Dedifferentiated amniotic fluid mesenchymal stem cell (primary cell): ENCODE data around the gene MYO5B.
"Not testable (repeated sequence)": the region's sequence is repeated elsewhere in the genome, so short reads cannot be mapped to it uniquely, and the experiment has no call there.

Experiments
- DNase-seq: peaks from one replicate; pipeline ENCODE4 v3.0.0-alpha.2; 2016; ENCODE audit errors: extremely low spot score

MYO5B gene

DNA sequence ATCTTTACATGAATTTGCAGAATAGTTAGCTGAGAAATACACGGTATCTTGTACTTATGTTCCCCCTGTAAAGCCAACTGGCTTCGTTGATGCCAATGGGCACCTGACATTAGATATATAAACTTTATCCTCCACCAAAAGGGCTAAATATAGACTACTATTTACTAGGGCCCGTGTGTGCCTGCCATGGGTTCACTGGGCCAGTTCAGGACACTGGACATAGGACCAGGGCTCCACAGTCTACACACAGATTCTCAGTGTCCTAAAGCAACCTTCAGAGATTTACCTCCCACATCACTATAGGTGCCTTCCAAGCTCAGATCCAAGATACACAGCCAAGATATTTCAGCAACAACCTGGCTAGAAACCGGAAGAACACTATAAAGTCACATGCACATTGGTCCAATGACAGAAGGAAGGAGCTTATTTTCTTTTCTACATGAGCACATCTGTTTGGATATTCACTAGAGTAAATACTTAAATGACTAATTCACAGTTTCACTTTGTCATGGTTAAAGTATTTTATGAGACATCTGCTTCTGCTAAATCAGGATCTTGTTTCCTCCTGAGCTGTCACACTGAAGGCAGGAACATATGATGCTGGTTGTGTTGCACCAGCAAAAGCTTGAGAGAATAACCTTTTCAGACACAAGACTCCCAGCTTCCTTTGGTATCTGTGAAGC, 95.1 kb downstream of the MYO5B start:
- DNase-seq: no peak

DNA sequence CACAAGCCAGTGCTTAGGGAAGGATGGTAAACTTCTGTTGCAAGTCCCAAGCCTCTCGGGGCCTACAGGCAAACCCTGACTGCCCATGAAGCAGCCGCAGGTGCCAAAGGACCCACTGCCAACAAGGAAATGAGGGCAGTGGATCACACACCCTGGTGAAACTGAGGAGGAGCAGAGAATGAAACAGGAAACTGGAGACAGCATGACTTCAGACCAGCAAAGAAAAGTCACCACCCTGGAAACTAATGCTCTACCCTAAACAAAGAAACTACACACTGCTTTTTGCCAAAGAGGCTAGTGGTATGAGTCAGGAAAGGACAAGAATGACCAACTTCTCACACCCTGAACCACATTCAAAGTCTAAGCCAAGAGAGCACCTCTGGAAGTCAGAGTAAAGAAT, 97.2 kb downstream of the MYO5B start:
- DNase-seq: no peak

DNA sequence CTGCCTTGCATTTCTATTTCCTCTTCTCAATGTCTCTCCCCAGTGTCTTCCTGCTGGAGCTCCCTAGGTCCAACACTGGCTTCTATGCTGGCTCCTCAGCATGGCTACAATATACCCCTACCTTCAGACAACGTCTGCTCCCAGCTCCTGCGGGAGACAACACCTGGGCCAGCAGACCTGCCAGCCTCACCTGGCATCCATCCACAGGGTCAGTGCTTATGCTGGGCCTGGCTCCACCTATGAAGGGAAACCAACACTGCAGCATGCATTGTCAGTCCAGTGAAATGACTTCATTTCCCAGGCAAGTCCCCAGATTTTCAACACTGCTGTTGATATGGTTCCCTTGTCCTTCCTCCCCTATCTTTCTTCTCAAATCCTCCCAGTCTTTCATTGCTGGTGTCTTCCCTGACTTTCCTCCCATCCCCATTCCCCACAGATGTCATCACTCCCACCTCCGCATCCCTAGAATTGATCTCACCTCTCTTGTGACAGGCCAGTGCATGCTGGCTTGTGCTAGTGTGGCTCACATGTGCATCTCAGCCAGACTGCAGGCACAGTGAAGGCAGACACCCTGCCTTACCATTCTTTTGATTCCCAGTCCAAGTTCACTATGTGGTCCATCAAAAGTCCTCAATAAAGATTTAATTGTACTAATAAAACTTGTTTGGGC, 98.0 kb downstream of the MYO5B start:
- no peak for DNase-seq

DNA sequence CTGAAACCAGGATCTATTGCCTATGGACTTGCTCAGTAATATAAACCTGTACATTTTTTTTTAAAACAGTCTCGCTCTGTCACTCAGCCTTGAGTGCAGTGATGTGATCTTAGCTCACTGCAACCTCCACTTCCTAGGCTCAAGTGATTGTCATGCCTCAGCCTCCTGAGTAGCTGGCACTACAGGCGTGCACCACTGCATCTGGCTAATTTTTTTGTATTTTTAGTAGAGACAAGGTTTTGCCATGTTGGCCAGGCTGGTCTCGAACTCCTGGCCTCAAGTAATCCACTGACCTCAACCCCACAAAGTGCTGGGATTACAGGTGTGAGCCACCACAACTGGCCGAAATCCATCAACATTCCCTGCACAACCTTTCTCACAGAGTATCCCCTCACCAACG, 100.2 kb downstream of the MYO5B start:
- not testable (repeated sequence) for DNase-seq

DNA sequence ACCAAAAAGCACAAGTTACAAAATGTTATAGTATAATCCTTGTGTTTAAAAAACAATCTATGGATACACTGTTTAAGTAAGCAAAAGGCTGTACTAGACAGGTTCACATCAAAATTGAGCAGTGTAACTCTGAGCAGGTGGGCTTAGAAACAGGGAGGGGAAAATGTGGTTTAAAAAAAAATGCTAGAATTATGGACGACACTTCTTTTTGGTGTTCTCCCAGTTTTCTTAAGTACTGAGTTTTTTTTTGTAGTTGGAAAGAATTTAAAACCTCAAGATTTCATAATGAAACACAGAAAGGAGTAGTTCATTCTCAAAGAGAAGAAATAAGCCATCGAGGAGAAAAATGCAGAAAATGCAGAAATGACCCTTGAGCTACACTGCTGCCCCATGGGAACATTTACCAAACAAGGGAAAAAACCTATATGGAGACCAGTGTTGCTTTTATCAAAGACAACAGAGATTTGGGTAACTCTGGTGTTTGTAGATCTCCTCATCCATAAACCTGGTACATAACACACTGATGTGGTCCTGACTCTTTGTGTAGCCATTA, 100.7 kb downstream of the MYO5B start:
- DNase-seq: no peak

DNA sequence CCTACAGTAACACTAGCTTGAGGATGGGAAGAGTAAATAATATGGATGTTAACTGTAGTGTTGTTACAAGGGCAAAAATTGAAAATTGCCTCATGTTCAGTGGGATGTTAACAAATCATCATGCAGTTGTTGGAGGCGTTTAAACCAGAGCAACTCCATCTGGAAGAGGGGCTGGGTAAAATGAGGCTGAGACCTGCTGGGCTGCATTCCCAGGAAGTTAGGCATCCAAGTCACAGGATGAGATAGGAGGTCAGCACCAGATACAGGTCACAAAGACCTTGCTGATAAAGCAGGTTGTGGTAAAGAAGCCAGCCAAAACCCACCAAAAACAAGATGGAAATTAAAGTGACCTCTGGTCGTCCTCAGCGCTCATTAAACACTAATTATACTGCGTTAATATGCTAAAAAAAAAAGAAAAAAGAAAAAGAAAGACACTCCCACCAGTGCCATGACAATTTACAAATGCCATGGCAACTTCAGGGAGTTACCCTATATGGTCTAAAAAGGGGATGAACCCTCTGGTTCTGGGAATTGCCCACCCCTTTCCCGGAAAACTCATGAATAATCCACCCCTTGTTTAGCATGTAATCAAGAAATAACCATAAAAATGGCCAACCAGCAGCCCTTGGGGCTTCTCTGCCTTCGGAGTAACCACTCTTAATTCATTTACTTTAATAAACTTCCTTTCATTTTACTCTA, 101.4 kb downstream of the MYO5B start:
- DNase-seq: no peak

DNA sequence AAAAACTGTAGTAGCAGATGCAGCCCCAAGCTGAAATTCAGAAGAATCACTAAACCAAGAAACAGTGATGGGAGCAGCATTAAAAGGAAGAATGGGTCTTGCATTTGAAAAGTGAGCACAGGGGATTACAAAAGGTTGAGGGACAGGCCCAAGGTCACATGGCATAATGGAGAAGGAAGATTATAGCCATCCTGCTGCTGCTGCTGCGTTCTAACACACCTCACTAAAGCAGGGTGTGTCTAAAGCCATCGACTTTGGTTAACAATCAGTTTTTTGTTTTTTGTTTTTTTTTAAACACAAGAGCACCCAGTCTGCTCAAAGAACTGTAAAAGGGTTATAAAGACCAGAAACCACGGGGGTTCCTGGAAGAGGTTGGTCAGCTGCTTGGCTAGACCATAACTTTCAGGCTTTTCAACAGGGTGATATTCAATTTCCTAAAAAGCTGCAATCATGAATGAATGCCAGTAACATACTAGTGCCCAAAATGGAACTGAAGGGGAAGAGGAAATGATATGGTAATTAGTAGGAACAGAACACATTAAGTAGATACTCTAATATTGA, 102.6 kb downstream of the MYO5B start:
- DNase-seq: no peak

DNA sequence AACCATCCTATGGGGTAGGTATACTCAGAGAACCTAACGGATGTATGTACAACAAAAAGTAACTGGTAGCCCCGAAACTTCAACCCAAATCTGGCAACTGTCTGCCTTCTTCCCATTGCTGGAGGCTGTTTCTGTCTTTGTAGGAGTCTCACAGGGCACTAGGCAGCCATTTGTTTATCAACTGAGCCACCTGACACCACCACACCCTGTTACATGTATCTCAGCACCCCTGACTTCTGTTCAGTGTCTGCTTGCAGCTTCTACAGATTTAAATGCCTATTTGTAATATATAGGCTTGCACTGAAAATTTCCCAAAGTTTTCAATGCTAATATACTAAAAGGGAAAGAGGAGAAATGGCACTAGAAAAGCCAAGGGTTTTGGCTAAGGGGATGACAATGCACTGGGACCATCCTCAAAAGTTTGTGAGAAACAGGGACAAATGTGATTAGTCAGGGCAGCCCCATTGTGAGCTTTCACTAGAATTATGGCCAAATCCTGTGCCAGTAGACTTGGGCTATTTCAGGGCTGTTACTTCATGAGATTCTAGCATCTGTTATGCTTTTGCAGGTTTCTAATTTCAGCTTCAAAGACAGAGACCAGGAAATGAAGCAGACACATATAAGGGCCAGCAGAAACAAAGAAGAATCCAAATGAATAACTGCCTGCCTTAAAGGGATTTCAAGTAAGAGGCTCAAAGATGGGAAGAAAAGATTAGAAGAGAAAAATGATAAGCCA, 103.3 kb downstream of the MYO5B start:
- no peak for DNase-seq

DNA sequence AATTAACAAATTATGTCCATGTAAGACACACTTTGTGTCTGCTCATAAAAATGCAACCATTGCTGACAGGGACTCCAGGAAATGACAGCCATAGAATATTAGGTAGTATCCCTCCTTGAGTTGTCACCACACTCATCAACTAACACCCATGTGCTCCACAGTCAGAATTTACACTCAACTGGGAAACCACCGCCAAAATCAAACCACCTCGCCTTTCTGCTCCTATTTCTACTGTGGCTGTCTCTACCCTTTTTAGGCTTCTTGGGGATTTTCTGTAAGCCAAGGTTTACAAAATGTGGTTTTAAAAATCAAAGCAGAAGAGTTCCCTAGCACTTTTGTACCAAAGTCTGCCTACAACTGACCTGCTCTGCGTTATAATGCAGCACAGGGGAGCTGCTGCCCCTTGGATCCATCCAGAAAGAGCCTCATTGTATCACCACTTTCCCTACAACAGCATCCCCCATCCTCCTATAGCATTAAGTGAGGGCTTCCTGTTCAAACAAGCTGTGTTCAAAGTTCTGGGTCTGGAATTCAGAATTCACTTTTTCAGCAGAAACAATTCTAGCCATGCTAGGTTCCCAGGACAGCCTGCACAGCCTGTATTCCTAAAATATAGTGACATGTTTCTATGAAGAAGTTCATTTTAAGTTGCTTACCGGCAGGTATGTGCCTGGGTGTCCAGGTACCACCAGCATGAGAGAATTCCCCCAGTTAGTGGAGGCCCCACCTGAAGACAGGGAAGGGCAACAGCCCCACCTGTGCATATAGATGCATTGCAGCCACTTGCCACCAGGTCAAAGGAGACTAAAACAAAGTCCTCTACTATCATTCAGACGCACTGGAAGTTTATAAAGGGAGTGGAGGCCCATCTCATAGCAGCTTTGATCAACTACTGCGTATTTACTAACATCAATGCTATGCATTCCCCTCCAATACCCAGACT, 104.3 kb downstream of the MYO5B start:
- DNase-seq: no peak

DNA sequence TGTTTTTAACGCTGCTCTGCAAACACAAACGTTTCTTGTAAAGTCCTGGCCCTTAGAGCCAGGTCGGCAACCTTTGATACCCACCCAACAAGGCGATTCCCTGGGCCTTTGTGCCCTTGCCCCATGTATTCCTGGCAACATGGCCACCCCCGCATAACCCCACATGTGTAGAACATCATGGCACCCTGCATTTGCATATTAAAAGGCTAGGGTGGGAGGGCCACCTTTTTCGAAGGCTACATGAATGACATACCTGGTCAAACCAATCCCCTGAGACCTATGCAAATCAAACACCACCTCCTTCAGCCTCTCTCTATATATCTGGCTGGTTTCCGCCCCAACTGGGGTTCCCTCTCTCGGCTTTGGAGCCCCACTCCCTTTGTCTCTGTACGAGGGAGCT, 105.2 kb downstream of the MYO5B start:
- no peak for DNase-seq

DNA sequence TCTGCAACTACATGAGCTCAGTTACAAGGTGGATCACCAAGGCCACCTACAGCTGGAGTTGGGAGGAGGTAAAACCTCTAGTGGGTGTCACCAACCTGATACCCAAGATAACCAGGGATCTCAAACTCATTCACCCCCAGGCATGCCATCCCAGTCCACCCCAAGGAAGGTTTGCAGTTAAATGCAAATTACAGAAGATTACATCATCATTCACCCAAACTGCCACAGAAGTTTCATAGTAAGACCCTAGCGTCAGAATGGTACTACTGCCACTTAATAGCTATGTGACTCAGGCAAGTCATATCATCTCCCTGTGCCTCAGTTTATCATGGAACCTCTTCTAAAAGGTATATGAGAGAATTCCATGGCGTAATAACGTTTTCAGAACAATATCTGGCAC, 111.2 kb downstream of the MYO5B start:
- DNase-seq: no peak

DNA sequence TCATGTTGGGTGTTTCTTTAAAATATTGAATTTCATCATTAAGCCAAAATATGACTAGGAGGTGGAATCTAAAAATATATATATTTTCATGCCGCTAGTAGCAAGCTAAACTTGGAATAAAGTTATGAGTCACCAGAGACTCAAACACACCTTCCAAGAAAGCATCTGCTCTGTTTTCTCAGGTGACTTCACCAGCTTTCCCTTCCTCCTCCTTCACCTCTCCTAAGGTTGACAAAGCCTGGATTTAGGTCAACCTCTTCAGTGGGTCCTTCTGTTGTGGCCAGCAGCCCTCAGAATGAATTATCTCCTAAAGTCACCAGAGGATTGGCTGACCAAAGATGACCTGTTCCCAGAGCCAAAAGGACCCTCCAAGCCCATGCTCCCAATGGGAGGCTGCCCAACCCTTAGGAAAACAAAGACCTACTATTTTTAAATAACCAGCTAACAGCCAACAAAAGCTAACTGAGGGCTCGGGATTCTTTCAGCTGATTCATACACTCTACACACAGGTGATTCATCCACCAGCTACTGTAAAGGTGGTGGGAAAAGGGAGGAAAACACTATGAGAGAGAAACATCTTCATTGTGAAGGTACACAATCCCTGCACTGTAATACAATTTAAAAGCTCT, 113.9 kb downstream of the MYO5B start:
- DNase-seq: no peak

DNA sequence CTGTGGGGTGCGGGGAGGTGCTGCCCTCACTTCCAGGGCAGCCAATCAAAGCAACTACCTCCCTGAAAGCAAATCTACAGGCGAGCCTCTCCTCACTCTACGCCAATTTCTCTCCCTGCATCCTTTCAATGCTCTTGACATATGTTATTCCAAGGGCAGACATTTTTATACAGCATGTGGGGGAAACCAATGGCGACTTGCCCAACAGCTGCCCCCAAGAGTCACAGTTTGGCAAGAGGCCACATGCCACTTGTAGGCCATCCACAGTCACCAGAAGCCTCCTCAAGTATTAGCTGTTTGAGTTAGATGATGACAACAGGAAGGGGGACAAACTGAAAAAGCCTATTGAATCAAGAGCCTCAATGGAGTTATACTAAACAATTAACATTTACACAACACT, 114.6 kb downstream of the MYO5B start:
- DNase-seq: no peak

DNA sequence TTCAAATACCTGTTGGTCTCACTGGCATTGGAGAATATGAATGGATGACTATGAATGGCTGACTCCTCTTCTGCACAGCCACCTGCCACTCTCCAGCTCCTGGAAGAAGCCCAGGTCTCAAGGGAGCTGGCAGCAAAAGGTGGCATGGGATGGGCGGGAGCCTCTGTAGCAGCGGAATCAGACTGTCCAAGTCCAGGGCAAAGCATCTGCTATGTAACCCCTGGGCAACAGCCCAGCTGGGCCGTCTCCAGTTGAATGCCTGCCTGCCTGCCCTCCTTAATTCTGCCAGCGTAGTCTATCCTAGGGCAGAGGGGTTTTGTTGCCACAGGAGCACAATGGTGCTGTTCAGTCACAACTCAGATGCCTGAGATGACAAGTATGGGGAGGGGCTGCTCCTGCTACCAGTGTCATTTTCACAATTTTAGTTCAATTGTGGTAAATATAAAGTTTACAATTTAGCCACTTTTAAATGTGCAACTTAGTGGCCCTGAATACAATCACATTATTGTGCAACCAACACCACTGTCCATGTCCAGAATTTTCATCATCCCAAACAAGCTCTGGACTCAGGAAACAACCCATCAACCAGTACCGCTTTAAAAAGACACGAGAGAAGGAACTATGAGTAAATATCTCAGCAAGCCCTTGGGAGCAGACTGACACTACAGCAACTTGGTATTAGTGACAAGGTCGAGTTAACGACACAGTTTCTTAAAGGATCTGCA, 115.2 kb downstream of the MYO5B start:
- DNase-seq: no peak

DNA sequence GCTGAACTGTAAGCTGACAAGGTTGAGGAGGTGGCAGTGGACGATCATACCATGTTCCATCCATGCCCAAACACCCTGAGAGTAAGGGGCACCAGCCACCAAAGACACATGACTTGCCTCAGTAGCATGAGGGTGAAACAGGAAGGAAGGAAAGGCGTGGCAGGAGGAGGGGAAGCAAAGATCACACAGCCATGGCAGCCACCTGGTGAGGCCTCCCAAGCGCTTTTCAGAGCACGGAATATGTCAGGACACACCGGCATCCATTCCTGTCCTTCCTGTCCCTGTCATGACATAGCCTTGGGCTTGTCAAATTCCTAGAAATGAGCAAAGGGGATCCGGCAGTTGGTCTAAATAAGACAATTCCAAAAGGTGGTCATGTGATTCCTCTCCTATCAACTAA, 118.7 kb downstream of the MYO5B start:
- no peak for DNase-seq

DNA sequence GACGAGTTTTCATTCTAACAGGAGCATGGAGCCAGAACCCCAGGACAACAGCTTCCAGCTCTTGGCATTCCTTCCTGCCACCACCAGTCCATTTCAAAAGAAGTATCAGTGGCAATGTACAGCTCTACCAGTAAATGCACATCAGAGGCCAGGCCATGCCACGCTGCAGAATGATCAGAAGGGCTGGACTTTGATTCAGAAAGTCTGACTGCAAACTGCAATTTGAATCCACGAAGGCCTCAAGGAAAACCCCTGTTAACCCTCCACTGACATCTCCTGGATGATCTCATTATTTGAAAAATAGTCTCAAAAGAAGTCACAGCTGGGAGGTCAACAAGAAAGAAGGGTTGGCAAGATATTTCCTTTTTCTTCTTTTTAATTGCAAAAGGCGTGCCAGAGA, 119.2 kb downstream of the MYO5B start:
- DNase-seq: no peak

DNA sequence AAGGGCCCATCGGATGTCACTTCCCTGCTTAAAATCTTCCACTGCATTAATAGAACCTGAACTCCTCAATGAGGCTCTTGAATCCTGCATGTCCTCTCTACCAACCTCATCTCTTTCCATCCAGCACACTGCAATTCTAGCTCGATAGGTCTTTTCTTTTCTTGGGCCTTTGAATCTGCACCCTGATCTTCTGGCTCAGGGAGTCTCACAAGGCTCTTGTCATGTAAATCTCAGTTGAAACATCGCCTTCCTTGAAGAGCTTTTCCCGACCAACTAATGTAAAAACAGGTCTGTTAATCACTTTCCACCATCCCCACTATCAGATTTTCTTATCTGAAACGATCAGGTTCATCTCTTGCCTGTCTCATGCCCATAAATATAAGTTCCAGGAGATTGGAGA, 120.5 kb downstream of the MYO5B start:
- DNase-seq: no peak

DNA sequence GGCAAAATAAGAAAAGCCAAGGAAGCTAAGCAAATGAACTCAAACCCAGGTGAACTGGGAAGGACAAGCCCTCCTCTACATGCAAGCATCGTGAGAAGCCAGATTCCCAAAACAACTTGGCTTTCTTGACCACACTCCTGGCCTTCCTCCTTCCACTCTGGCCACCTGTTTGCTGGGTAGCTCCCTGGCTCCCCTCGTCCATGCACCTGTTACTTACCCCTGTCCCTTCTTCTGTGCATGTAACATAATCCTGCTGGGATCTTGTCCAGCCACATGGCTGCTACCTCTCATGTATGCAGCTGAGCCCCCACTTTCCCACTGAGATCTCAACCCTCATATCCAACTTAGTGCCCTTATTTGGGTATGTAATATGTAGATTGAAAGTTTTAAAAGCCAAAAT, 121.6 kb downstream of the MYO5B start:
- no peak for DNase-seq

DNA sequence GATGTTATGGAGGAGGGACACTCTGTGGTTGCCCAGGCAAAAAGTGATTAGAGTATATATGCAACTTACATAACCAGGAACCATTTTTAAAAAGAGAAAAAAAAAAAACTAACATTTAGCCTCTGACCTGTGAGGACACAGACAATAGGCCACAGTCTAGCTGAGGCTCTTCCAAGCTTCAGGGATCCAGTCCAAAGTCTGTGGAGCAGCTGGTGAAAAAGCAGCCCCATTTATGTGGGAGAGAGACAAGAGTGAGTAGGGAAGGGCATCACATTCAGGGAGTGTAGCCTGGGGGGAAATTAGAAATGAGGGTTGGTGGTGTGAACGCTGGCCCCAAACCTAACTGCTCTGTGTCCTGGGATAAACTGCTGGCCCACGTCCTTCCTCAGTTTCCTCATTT, 122.8 kb downstream of the MYO5B start:
- DNase-seq: no peak

DNA sequence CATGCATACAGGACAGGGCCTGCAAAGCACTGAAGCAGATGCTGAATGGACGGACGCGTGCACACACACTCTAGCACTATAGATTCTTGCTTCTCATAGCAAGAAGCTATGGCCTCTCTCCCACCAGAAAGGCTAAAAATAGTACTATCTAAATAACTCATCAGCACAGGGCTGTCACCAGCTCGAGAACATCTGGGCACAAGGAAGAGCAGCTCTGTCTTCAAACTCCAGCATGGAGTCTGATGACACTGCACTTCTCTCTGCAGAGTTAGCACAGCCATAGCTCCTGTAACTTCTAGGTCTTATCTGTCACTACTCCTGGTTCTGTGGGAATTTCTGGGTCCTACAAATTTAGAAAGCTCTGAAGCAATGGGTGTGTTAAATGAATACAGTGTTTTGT, 123.5 kb downstream of the MYO5B start:
- no peak for DNase-seq
